ENCODE results near the gene FARS2.

GRCh38 chr6:5389086-5389745 is 127.9 kb downstream of the FARS2 start:
- TF ChIP-seq CTCF (tag by site-specific recombination; IDR thresholded peaks at IDR 0.05) (no peak), ZNF266 (tag by site-specific recombination; IDR thresholded peaks at IDR 0.05; ENCODE audit: low read depth) (no peak), ZNF202 (tag by site-specific recombination; IDR thresholded peaks at IDR 0.05; ENCODE audit: borderline replicate concordance) (no peak), ZNF10 (tag by site-specific recombination; IDR thresholded peaks at IDR 0.05) (no peak), YY1 (tag by site-specific recombination; IDR thresholded peaks at IDR 0.05) (no peak), ZNF792 (tag by site-specific recombination; IDR thresholded peaks at IDR 0.05) (no peak), ZNF114 (tag by site-specific recombination; IDR thresholded peaks at IDR 0.05) (no peak), ZNF747 (tag by site-specific recombination; IDR thresholded peaks at IDR 0.05) (no peak), ATF2 (tag by site-specific recombination; IDR thresholded peaks at IDR 0.05; ENCODE audit: low read depth) (no peak), ZNF138 (tag by site-specific recombination; IDR thresholded peaks at IDR 0.05; ENCODE audit: borderline replicate concordance) (no peak), ZFP3 (tag by site-specific recombination; IDR thresholded peaks at IDR 0.05; ENCODE audit: low read depth) (no peak), ZNF837 (tag by site-specific recombination; IDR thresholded peaks at IDR 0.05) (no peak), ELK4 (IDR thresholded peaks at IDR 0.05; ENCODE audit: borderline replicate concordance, low read depth, low read length) (no peak), SP2 (tag by site-specific recombination; IDR thresholded peaks at IDR 0.05) (no peak)
